HG03139 (cell line): ENCODE data around the gene INF2.

Experiments used
- ATAC-seq: cut with Tn5 transposase; IDR thresholded peaks from one replicate; pipeline ENCODE4 v1.9.1; 2021; ENCODE audit not compliant: unreplicated experiment

Gene INF2

GRCh38 chr14:104732931-104733681 is 43.7 kb downstream of the INF2 start:
- no peak for ATAC-seq

GRCh38 chr14:104734051-104734587 is 44.7 kb downstream of the INF2 start:
- ATAC-seq, result no peak

DNA sequence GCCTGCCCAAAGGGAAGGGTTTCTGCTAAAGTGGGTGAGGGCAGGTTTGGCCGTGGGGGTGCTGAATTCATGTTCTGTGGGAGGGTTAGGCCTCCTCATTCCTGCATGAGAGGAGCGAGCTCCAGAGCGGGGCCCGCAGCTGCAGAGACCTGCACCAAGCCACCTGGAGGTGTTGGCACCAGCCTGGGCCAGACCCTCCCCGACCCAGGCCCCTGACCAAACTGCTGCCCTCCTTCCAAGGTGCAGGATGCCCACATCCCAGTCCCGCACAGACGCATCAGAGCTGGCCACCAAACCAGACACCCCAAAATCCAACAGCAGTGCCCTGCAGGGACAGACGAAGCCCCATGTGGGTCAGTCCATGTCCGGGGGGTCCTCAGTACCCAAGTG is 45.2 kb downstream of the INF2 start:
- ATAC-seq, result no peak

GRCh38 chr14:104734991-104735779 is 45.8 kb downstream of the INF2 start:
- ATAC-seq, result no peak

GRCh38 chr14:104735830-104736642 is 46.6 kb downstream of the INF2 start:
- ATAC-seq, result no peak

- ATAC-seq, result no peak
These were observed 49.1 kb downstream of the INF2 start for GRCh38 chr14:104738375-104739019.

DNA sequence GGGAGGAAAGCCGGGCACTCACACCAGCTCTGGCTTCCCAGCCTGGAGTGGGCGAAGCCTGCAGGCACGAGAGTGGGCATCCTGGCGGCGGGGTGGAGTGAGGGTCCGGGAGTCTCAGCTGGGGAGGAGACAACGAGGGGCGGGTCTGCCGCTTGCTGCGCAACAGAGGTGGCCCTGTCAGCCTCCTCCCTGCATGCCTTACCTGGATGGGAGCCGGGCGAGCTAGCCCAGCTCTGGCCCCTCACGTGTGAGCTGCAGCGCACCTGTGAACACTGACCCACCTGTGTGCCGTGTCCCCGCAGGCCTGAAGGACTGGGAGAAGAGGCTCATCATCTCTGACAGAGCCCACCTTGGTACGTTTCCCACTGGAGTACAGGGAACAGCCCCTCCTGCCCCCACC is 49.6 kb downstream of the INF2 start:
- no peak for ATAC-seq

DNA sequence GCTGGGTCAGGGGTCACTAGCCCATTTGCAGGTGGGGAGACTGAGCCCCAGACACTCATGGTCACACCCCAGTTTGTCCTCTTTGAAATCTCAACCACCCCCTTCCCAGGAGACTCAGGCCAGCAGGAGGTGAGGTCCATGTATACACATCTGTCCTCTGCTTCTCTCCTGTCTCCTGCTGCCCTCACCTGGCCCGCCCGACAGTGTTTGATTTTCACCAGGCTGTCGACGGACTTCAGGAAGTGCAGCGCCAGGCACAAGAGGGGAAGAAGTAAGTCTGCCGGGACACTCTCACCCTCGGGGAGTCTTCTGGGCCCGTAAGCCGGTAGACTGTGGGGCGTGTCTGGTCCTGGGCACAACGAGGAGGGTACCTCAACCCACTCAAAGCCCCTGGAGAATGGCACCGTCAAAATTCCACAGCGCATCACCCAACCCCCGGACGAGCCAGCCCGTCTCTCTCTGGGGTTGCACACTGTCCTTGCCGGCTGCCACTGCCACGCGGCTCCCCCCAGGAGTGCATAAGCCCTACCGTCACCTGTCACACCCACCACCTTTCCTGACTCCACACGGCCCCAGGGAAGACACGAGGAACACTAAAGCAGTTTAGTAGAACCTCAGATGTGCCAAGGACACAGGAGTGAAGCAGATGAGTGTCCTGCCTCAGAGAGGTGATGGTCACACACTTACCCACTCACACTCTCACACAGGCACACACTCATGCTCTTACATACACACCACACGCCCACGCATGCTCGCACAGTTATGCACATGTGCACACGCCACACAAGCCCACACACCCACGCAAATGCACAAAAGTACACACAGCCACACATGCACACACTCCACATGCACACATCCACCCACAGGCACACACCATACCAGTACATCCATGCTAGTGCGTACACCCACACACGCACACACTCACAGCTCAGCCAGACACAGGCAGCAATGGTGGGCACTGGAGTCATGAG is 50.4 kb downstream of the INF2 start:
- no peak for ATAC-seq

DNA sequence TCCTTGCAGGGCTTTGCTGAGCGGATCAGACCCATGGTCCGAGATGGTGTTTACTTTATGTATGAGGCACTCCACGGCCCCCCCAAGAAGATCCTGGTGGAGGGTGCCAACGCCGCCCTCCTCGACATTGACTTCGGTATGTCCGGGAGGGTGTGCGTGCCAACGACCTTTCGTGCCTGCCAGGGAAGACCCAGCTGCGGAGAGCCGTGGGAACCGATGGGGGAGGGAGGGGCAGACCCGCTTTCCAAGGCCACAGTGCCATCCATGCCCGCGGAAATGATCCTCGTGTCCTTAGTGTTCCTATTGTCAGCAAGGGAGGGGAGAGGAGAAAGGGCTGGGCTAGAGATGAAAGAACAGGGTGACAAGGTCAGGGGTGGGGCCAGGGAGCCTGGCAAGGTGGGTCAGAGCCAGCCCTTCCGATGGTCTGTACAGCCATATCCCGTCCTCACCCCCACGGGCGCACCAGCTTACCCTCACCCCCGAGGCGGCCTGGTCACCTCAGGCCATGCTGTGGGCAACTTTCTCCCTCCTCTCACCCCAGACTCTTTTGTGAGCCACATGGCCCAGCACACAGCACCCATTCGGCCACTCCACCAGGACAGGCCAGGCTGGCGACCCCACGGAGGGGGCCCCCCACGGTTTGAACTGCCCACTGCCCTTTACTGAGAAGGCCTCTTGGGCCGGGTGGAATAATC is 51.8 kb downstream of the INF2 start:
- no peak for ATAC-seq

DNA sequence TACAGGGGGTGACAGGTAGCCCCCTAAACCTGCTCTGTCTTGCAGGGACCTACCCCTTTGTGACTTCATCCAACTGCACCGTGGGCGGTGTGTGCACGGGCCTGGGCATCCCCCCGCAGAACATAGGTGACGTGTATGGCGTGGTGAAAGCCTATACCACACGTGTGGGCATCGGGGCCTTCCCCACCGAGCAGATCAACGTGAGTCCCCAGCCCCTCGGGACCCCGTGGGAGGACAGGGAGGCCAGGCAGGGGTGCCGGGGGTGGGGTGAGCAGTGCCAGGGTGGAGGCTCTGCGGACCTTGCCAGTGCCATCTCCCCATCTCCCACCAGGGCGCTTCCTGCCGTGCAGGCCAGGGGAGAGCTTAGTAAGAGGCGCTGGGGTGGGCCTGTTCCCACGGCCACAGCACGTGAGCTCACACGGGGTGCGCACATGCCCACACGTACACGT is 52.4 kb downstream of the INF2 start:
- no peak for ATAC-seq

DNA sequence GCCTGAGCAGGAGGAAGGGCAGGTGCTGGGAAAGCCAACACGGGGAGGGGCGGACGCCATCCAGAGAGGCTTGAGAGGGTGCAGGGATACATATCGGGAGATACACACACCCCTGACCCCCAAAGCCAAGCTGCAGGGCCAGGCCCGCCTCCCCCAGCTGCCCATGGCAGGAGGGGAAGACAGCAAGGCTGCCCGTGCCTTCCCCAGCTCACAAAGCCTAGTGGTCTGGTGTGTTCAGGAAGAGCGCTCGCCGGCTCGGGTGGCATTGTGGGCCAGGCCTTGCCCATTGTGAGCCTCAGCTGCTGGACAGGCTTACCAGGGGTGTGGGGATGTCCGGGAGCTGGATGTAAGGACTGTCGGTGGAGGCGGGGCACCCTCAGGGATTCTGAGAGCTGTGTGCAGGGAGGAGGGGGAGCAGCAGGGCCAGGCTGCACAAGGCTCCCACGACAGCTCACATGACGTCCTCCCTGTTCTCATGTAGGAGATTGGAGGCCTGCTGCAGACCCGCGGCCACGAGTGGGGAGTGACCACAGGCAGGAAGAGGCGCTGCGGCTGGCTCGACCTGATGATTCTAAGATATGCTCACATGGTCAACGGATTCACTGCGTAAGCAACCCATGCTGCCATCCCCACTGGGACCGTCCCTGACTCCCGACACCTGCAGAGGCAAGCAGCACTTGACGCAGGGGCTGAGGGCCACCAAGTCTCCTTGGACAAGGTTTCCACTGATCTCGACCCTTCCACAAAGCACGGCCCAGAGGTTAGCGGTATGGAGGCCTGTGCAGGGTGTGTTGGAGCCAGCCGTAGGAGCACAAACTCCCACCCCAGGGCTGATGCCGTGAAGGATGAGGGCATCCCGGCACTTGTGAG is 53.4 kb downstream of the INF2 start:
- no peak for ATAC-seq

DNA sequence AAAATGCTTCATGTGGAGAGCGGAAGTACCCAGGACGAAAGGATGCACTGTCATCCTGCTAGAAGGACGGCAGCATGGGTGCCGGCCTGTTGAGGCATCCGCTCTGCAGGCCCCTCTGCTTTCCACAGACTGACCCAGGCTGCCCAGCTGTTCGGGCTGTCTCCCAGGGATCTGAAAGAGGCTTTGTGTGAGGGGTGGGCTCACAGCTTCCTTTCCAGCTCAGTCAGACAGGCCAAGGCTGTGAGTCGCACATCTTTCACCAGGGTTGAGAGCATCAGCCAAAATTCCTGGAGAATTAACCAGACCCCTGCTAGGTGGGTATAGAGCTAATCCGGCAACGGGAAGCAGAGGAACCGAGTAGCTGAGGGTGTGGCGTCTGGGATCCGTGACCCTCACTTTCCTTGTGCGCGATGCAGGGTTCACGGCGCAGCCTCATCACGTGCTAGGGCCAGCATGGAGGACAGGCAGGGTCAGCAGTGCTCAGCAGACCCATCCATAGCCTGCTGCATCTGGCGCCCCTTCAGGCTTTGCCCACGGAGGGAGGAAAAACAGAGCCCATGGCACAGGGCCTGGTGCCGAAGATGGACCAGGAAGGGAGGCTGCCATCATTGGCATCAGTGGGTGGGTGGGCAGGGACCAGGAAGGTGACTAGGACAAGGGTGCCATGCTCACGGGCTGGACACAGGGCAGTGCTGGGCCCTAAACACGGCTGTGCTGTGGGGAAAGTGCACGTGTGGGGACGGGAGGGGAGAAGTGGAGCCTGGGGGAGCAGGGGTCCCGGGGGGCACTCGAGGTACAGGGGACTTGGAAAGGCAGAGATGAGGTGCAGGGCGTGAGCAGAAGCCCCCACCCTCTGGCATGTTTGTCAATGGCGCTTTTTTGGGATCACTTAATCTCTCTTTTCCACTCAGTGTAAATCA is 54.3 kb downstream of the INF2 start:
- ATAC-seq, result no peak

GRCh38 chr14:104744484-104744883 is 55.1 kb downstream of the INF2 start:
- no peak for ATAC-seq

GRCh38 chr14:104745431-104745830 is 56.0 kb downstream of the INF2 start:
- ATAC-seq, result no peak

DNA sequence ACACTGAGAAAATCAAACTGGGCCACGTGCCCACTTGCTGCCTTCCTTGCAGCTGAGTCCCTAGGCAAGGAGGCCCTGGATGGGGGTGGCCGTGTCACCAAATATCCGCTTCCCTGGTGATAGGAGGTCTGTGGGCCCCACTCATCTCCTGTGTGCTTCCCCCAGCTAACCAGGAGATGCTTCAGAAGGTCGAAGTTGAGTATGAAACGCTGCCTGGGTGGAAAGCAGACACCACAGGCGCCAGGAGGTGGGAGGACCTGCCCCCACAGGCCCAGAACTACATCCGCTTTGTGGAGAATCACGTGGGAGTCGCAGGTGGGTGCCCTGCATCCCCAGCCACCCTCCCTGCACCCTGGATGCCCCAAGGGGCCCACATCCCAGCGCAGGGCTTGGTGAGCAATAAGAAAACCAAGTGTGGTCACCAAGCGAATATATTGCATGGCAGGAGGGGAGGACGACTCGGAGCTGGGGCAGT is 56.7 kb downstream of the INF2 start:
- no peak for ATAC-seq

- no peak for ATAC-seq
These were observed 57.6 kb downstream of the INF2 start for GRCh38 chr14:104746934-104747481.

GRCh38 chr14:104747876-104748275 is 58.5 kb downstream of the INF2 start:
- ATAC-seq, result no peak
